Spleen (tissue), 11 donors: Measurements from ENCODE around the gene SCYGR1. TPM values are rescaled to one million over a fixed set of nuclear protein-coding genes. Genes with fewer than 3 reads are reported as not detected.
"Not testable (repeated sequence)": the region's sequence is repeated elsewhere in the genome, so short reads cannot be mapped to it uniquely, and the experiment has no call there.

ENCODE experiments used
- DNase-seq: peaks from one replicate; pipeline ENCODE4 v3.0.0-alpha.2; 2020
- H3K27ac ChIP-seq, 8 donors: fragments of 200-600 bp; sonication (generic) in 7 of 8; 1 replicate in 4 of 8; 2 replicates in 4 of 8; pipeline versions ENCODE4 v1.5.0 to v1.8.0; 2016 to 2021; ENCODE audit warnings: inconsistent platforms in 4 of 8, mild to moderate bottlenecking in 4 of 8, moderate library complexity in 1 of 8
- H3K27me3 ChIP-seq, 7 donors: fragments of 200-600 bp; sonication (generic) in 6 of 7; replicated peaks in 1 of 7; 1 replicate in 4 of 7; 2 replicates in 3 of 7; pipeline versions ENCODE4 v1.5.0 to v1.8.0; 2016 to 2021; ENCODE audit warnings: inconsistent platforms in 3 of 7, mild to moderate bottlenecking in 1 of 7
- H3K36me3 ChIP-seq, 6 donors: fragments of 200-600 bp; sonication (generic) in 5 of 6; 1 replicate in 4 of 6; 2 replicates in 2 of 6; pipeline versions ENCODE4 v1.5.0 to v1.8.0; 2016 to 2021; ENCODE audit warnings: inconsistent platforms in 2 of 6
- H3K4me1 ChIP-seq, 6 donors: fragments of 200-600 bp; sonication (generic) in 5 of 6; 1 replicate in 3 of 6; 2 replicates in 3 of 6; pipeline versions ENCODE4 v1.5.0 to v1.8.0; 2016 to 2021; ENCODE audit warnings: inconsistent platforms in 3 of 6
- H3K4me3 ChIP-seq, 8 donors: fragments of 200-600 bp; sonication (generic) in 7 of 8; 1 replicate in 4 of 8; 2 replicates in 4 of 8; pipeline versions ENCODE4 v1.5.0 to v1.8.0; 2016 to 2021; ENCODE audit warnings: inconsistent platforms in 4 of 8, mild to moderate bottlenecking in 4 of 8, moderate library complexity in 2 of 8
- H3K9me3 ChIP-seq, 8 donors: fragments of 200-600 bp; sonication (generic) in 7 of 8; 1 replicate in 4 of 8; 2 replicates in 4 of 8; pipeline versions ENCODE4 v1.5.0 to v1.8.0; 2016 to 2021; ENCODE audit warnings: inconsistent platforms in 4 of 8
- CTCF ChIP-seq, 11 experiments: fragments of 200-600 bp in 7 of 11; fragments of 450-650 bp in 4 of 11; sonication (generic) in 4 of 11; IDR thresholded peaks in 8 of 11; conservative IDR thresholded peaks in 3 of 11; 1 replicate in 7 of 11; 2 replicates in 4 of 11; pipeline versions ENCODE4 v1.4.0 to v1.8.0; 2016 to 2021; ENCODE audit warnings: antibody characterized with exemption in 11 of 11, inconsistent platforms in 4 of 11, mild to moderate bottlenecking in 1 of 11
- POLR2A ChIP-seq, 3 donors: fragments of 450-650 bp; IDR thresholded peaks; one replicate each; pipeline ENCODE4 v1.5.1; 2017; ENCODE audit warnings: antibody characterized with exemption in 3 of 3, mild to moderate bottlenecking in 1 of 3
- POLR2AphosphoS5 ChIP-seq, 3 donors: sonication (generic); formaldehyde crosslinking; IDR thresholded peaks; one replicate each; pipeline ENCODE4 v1.5.1; 2017; ENCODE audit warnings: antibody characterized with exemption in 3 of 3
- WGBS, 5 donors: extraction: QIAGEN DNeasy Blood & Tissue Kit in 3 of 5; methylation state at CpG; one replicate each; pipeline versions ENCODE4 v1.1.5 to v1.1.7; 2013 to 2018; 5-methylcytosine and 5-hydroxymethylcytosine counted together
- intact Hi-C: fragments of 100-400 bp; cut with DNase I; formaldehyde crosslinking; loops from one replicate; pipeline ENCODE4 v1.15.0; 2023; ENCODE audit warnings: low total_unique reads
- polyA plus RNA-seq, 3 donors: library from polyadenylated mRNA; stranded (reverse); fragments of 200-250 nt; gene quantifications; one replicate each; pipeline ENCODE4 v1.2.1, GENCODE V29; 2013
- total RNA-seq, 7 donors: library from RNA; depleted of rRNA in 3 of 7; stranded (reverse); fragments of >200 nt in 3 of 7; fragmentation: NEBNext Ultra II Directional in 4 of 7; extraction: Animal tissue kit (Norgen Biotek cat#: 25700) in 4 of 7; gene quantifications; one replicate each; pipeline versions ENCODE4 v1.1.0 to v1.2.1, GENCODE V29; 2016 to 2021
- donor health status: healthy with polysubstance abuse.
- donor health status: DM: no; HTN: no; CAD: no; lungs with moderate emphysema.
- donor health status: DM: no; HTN: no; CAD: no.
- donor health status: Bipolar disorder and iron deficiency.
- donor health status: healthy.
- donor health status: DM: no; HTN: no; CAD: no.
- donor health status: DM: yes; HTN: yes; CAD: no.

SCYGR1 gene
- total and polyA plus RNA-seq, 10 donors, result not detected

DNA sequence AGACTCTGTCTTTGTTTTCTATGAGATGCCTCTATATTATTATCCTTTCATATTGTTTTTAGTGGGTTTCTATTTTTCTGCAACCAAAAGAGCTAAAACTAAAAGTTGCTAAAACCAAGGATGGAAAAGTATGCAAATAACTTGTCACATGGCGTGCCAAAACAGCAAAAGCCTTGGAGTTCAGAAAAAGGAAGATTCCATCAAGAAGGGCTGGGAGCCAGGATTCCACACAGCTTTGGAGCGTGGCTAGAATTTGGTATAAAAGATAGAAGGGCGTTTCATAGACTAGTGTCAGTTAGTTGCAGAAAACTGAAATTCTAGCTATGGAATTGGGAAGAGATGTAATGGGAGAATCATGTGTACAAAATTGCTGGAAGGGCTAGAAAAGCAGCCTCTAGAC, 4.1 kb downstream of the SCYGR1 start:
- DNase-seq, result no peak
- Histone ChIP-seq H3K27ac (no peak overlapping the region), H3K27me3 (no peaks in the 10 kb centered on the region), H3K4me3 (no peak overlapping the region), H3K4me1 (peaks cover 0 to 19% (median 3%) of the 10 kb centered on the region in 6 donors), H3K36me3 (no peaks in the 10 kb centered on the region), H3K9me3 (no peaks in the 10 kb centered on the region)
- TF ChIP-seq POLR2A (IDR thresholded peaks at IDR 0.05), result no peak
- TF ChIP-seq POLR2AphosphoS5 (IDR thresholded peaks at IDR 0.05), result no peak
- no peak for TF ChIP-seq CTCF (IDR thresholded peaks at IDR 0.05 in 8 of 11, conservative IDR thresholded peaks at IDR 0.05 in 3 of 11)
- 69 to 87% (median 78%) methylated on average over 3 of the region's 3 CpGs for WGBS, 5 donors
- intact Hi-C loops, result no loop called here

DNA sequence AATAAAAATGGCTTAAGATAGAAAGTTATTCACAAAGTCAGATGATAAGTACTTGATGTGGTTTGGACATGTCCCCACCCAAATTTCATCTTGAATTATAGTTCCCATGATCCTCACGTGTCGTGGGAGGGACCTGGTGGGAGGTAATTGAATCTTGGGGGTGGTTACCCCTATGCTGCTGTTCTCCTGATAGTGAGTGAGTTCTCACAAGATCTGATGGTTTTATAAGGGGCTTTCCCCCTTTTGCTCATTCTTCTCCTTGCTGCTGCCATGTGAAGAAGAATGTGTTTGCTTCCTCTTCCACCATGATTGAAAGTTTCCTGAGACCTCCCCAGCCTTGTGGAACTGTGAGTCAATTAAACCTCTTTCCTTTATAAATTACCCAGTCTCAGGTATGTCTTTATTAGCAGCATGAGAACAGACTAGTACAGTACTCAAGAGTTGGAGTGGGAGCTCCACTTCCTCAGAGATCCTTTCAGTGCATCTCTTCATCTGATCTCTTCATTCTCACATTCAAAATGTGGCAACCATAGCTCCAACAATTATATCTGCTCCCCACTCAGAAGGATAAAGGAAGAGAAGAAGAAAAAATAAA, 5.4 kb downstream of the SCYGR1 start:
- DNase-seq, H3K36me3 ChIP-seq, H3K9me3 ChIP-seq, H3K27me3 ChIP-seq, intact Hi-C loops, H3K4me3 ChIP-seq, H3K27ac ChIP-seq: not testable (repeated sequence)
- WGBS, 5 donors, result 69 to 89% (median 86%) methylated on average over 2 of the region's 2 CpGs
- H3K4me1 ChIP-seq, result peaks cover 0 to 19% (median 3%) of the 10 kb centered on the region in 6 donors

DNA sequence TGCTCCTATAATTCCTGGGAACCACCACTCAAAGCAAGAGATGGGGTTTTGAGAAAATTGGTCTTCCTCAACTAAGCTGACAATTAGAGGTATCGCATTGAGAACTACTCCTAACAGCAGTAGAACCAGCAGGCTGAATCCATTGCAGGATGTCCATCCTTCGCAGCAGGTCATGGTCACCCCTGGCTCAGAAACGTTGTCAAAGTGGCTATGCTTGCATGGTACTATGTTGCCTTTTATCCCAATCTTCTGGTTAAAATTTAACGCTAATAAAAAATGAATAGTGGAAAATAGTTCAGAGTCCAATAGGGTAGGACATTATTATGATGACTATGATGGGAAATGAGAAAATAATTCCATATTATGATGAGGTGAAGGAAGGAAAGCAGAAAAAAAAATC, 8.7 kb downstream of the SCYGR1 start, which contains the start of gene TM4SF20:
TM4SF20 (minus strand) TSS at position 212 of the 400 bp plus-strand sequence; CDS start at position 174, 38 bp downstream.
- intact Hi-C loops, result no loop called here
- 77 to 90% (median 88%) methylated on average over 4 of the region's 4 CpGs for WGBS, 5 donors
- no peaks in the 10 kb centered on the region for H3K27me3 ChIP-seq
- H3K9me3 ChIP-seq, result no peaks in the 10 kb centered on the region
- H3K4me3 ChIP-seq, result no peak within 1 kb of the TSS
- H3K4me1 ChIP-seq, result no peaks in the 10 kb centered on the region
- TF ChIP-seq CTCF (IDR thresholded peaks at IDR 0.05 in 8 of 11, conservative IDR thresholded peaks at IDR 0.05 in 3 of 11), result no peak
- no peak for TF ChIP-seq POLR2AphosphoS5 (IDR thresholded peaks at IDR 0.05)
- TF ChIP-seq POLR2A (IDR thresholded peaks at IDR 0.05), result no peak
- no peak within 1 kb of the TSS for H3K27ac ChIP-seq
- DNase-seq, result no peak
- no peaks in the 10 kb centered on the region for H3K36me3 ChIP-seq

DNA sequence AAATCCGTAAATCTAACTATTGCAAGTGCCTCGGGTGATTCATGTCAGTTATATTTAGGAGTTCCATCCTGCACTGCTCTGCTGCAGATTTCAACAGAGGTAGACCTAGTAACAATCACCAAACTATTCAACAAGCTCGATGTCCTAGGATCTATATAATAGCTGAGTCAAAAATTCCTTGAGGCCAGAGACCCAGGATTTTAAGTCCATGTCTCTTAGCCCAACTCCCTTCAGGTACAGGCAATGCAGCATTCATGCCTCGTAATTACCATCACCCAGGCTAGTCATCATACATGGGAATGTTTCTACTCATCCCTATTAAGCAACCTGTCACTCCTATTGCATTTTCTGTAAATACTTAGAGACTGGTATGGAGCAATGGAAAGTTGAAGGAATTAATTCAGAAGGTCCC, 9.4 kb downstream of the SCYGR1 start:
- H3K4me1 ChIP-seq, result no peaks in the 10 kb centered on the region
- H3K27me3 ChIP-seq, result no peaks in the 10 kb centered on the region
- no peak for DNase-seq
- 81 to 95% (median 87%) methylated on average over 4 of the region's 4 CpGs for WGBS, 5 donors
- no peaks in the 10 kb centered on the region for H3K9me3 ChIP-seq
- H3K27ac ChIP-seq, result no peak overlapping the region
- no peaks in the 10 kb centered on the region for H3K36me3 ChIP-seq
- TF ChIP-seq POLR2AphosphoS5 (IDR thresholded peaks at IDR 0.05) (no peak), POLR2A (IDR thresholded peaks at IDR 0.05) (no peak), CTCF (IDR thresholded peaks at IDR 0.05 in 8 of 11, conservative IDR thresholded peaks at IDR 0.05 in 3 of 11) (no peak)
- intact Hi-C loops, result no loop called here
- no peak overlapping the region for H3K4me3 ChIP-seq
